SJSA1 (cell line): Measurements from ENCODE around the gene IMMP2L. TPM values are rescaled to one million over a fixed set of nuclear protein-coding genes. Genes with fewer than 3 reads are reported as not detected.

ENCODE experiments used
- DNase-seq, 2 experiments: peaks; one replicate each; pipeline ENCODE4 v3.0.0-alpha.2; 2015 to 2020; ENCODE audit warnings: low spot score in 2 of 2, low read depth in 1 of 2
- H3K27ac ChIP-seq: fragments of 250-450 bp; sonication (Bioruptor Pico); 2 replicates; pipeline ENCODE4 v1.5.1; 2020; ENCODE audit warnings: mild to moderate bottlenecking, moderate library complexity
- H3K27me3 ChIP-seq: fragments of 250-450 bp; sonication (Bioruptor Pico); replicated peaks from 2 replicates; pipeline ENCODE4 v1.5.1; 2020; ENCODE audit warnings: mild to moderate bottlenecking, moderate library complexity
- H3K36me3 ChIP-seq: fragments of 250-450 bp; sonication (Bioruptor Pico); 2 replicates; pipeline ENCODE4 v1.5.1; 2020; ENCODE audit warnings: mild to moderate bottlenecking
- H3K4me1 ChIP-seq: fragments of 250-450 bp; sonication (Bioruptor Pico); replicated peaks from 2 replicates; pipeline ENCODE4 v1.6.1; 2021; ENCODE audit warnings: mild to moderate bottlenecking
- H3K4me3 ChIP-seq: fragments of 250-450 bp; sonication (Bioruptor Pico); 2 replicates; pipeline ENCODE4 v1.5.1; 2020; ENCODE audit warnings: mild to moderate bottlenecking
- H3K9me3 ChIP-seq: fragments of 250-450 bp; sonication (Bioruptor Pico); replicated peaks from 2 replicates; pipeline ENCODE4 v1.5.1; 2020; ENCODE audit warnings: mild to moderate bottlenecking
- total RNA-seq: library from RNA; depleted of rRNA; stranded (reverse); fragments of >200 nt; shearing (Covaris generic); gene quantifications from 2 replicates; pipeline ENCODE4 v1.2.3, GENCODE V29; 2014

Gene IMMP2L
- total RNA-seq, 1 experiment from 2014 or later: 16.2 TPM

DNA sequence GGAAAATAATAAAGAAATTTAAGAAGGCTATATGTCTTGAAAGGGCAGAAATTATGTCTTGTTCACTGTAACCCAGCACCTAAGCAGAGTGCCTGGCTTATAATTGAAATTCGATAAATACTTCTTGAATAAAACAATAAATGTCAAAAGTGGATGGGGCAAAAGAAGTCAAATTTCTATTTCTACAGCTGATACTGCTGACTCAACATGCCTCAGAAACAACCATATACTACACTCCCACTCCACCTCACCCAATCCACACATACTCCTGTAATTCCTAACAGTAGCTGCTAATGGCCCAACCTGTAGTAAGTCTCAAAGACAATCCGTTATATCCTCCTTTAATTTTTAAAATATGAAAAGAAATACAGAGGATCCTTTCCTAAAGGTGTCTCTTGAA lies 519.5 kb downstream of the IMMP2L start:
- Histone ChIP-seq H3K27me3 (no peaks in the 10 kb centered on the region), H3K4me1 (no peaks in the 10 kb centered on the region), H3K9me3 (no peaks in the 10 kb centered on the region), H3K4me3 (no peak overlapping the region), H3K27ac (no peak overlapping the region), H3K36me3 (no peaks in the 10 kb centered on the region)
- DNase-seq: no peak

DNA sequence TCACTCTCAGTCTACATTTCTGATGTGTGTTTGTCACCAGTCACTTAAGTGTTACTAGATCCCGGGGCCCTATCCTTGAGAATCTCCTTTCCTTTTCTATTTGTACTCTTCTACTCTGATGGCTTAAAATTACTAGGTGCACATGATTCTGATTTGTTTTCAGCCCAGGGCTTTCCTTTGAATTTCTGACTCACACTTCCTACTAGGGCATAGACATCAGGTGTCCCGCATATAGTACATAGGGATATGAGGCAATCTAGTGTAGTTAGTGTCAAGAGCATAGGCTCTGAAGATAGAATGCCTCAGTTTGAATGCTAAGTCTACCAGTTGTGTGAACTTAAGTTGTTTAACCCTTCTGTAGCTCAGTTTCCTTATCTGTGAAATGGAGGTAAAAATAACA lies 520.7 kb downstream of the IMMP2L start:
- H3K27ac ChIP-seq: no peak overlapping the region
- no peak overlapping the region for H3K4me3 ChIP-seq
- H3K36me3 ChIP-seq: no peaks in the 10 kb centered on the region
- H3K9me3 ChIP-seq: no peaks in the 10 kb centered on the region
- no peaks in the 10 kb centered on the region for H3K4me1 ChIP-seq
- no peaks in the 10 kb centered on the region for H3K27me3 ChIP-seq
- DNase-seq: no peak

DNA sequence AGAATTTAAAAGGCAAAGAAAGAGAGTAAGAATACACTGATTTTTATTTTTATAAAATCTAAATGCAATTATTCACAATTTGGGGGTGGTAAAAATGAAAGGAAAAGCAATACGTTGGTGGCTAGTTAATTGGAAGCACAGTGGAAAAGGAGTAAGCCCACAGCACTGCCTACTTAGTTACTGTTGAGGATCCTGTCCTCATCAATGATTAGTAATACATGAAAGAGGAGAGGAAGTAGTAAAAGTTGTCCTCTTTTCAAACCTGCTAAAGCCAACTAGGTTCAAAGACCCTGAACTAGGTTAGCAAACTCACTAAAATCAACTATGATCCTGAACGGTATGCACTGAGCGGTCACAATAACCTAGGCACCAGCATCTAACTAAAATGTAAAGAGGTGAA lies 524.1 kb downstream of the IMMP2L start:
- no peak for DNase-seq
- Histone ChIP-seq H3K36me3 (no peaks in the 10 kb centered on the region), H3K9me3 (no peaks in the 10 kb centered on the region), H3K27ac (no peak overlapping the region), H3K4me3 (no peak overlapping the region), H3K27me3 (no peaks in the 10 kb centered on the region), H3K4me1 (no peaks in the 10 kb centered on the region)

DNA sequence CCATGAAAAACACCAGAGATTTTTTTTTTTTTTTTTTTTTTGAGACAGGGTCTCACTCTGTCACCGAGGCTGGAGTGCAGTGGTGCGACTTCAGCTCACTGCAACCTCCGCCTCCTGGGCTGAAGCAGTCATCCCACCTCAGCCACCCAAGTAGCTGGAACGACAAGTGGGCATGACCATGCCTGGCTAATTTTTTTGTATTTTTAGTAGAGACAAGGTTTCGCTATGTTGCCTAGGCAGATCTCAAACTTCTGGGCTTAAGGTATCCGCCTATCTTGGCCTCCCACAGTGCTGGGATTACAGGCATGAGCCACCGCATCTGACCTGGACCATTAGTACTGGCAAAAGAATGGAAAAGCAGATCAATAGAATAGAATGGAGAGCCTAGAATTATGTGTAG lies 530.4 kb downstream of the IMMP2L start:
- H3K27me3 ChIP-seq: no peaks in the 10 kb centered on the region
- H3K4me1 ChIP-seq: no peaks in the 10 kb centered on the region
- no peak overlapping the region for H3K4me3 ChIP-seq
- H3K9me3 ChIP-seq: no peaks in the 10 kb centered on the region
- no peak for DNase-seq
- no peak overlapping the region for H3K27ac ChIP-seq
- no peaks in the 10 kb centered on the region for H3K36me3 ChIP-seq

DNA sequence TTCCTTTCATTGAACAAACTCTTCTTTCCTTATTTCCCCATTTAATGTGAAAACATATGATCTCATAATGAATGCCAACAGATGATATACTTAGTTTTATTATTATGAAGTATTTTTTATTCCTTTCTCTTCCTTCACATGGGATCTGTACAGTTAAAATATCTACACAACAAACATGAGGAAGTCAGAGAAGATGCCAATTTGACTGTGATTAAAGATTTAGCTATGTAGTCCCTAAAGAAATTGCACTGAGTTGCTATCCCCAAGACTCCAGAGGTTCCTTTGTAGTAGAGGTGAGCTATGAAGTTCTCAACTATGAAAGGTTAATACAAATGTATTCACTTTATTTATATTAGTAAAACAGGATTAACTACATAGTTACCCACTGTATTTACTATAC lies 532.0 kb downstream of the IMMP2L start:
- no peaks in the 10 kb centered on the region for H3K36me3 ChIP-seq
- no peak overlapping the region for H3K27ac ChIP-seq
- no peak for DNase-seq
- no peaks in the 10 kb centered on the region for H3K9me3 ChIP-seq
- no peak overlapping the region for H3K4me3 ChIP-seq
- no peaks in the 10 kb centered on the region for H3K4me1 ChIP-seq
- no peaks in the 10 kb centered on the region for H3K27me3 ChIP-seq

DNA sequence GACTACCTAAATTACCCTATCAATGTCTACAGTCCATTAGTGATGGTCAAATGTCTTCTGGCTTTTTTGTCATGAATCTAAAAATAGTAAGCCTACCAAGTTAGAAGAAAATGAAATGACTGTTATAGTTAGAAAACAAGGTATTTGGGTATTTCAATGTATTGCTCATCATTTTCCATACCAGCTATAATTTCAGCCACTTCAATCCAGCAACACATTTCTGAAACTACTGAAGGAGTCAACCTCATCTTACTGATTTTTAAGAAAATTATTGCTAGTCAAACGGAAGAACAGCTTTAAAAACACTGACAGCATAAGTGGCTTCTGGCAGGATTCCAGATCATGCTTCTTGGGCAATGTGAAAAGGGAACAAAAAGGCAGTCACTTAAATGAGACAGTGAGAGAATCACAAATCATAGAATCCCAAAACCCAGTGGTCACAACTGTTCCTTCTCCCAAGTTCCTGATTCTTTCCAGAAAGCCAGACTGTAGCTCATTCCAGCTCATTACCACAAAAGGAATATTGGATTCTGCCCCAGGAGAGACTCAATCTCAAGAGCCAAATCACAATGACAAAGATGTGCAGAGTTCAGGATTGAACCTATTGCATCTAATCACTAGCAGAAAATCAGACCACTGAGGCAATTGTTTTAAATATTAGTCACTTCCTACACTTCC lies 532.6 kb downstream of the IMMP2L start:
- no peaks in the 10 kb centered on the region for H3K36me3 ChIP-seq
- no peak overlapping the region for H3K4me3 ChIP-seq
- no peaks in the 10 kb centered on the region for H3K4me1 ChIP-seq
- no peaks in the 10 kb centered on the region for H3K27me3 ChIP-seq
- DNase-seq: no peak
- no peak overlapping the region for H3K27ac ChIP-seq
- no peaks in the 10 kb centered on the region for H3K9me3 ChIP-seq

DNA sequence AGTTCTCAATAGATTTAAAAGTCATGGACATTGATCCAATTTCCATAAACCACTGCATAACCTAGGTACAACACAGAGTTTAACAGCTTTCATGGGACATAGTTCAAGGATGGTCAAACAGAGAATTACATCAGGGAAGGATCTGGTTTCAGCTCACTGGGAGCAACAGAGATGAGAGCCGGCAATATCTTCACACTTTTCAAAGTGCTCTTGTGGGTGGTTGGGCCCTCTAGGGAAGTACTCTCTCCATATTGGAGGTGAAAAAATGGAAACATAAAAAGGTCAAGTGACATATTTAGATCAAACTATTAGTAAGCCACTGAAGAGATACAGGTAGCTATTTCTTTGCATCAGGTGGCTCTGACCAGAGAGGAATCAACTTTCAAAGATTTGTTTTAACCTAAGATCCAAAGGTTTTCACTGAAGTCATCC lies 533.1 kb downstream of the IMMP2L start:
- Histone ChIP-seq H3K4me3 (no peak overlapping the region), H3K9me3 (no peaks in the 10 kb centered on the region), H3K27ac (no peak overlapping the region), H3K27me3 (no peaks in the 10 kb centered on the region), H3K4me1 (no peaks in the 10 kb centered on the region), H3K36me3 (no peaks in the 10 kb centered on the region)
- no peak for DNase-seq

DNA sequence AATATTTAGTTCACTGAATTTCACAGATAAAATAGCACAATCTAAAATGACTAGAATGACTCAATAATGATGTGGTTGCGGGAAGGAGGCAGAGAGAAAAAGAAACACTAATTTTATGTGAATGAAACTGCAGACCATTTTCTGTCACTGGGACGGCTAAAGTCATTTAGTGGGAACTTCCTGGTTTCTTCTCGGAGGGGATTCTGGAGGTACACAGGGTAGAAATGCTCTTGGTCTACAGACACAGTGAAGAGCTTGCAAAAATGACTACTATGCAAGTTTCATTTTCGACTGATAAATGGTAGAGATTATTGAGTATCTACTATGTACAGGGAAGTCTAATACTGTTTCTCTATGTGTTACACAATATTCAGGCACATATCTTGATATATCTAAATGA lies 534.9 kb downstream of the IMMP2L start:
- Histone ChIP-seq H3K4me3 (no peak overlapping the region), H3K4me1 (no peaks in the 10 kb centered on the region), H3K27me3 (no peaks in the 10 kb centered on the region), H3K36me3 (no peaks in the 10 kb centered on the region), H3K27ac (no peak overlapping the region), H3K9me3 (no peaks in the 10 kb centered on the region)
- no peak for DNase-seq

DNA sequence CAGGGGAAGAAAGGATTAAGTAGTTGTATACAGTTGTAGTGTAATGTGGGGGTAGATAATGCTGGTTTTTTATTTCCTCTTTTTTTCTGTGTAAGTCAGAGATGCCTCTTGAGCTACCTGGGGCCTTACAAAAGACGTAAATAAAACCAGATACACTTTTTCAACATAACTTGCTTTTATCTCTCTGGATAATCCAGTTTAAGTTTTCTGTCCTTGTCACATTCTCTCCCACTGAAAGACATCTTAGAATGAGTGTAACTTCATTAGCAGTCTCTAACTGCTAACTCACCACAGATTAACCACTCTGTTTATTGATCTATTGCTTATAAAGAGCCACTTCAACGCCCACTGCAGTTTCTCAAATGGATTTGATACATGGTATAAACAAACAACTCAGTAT lies 535.5 kb downstream of the IMMP2L start:
- Histone ChIP-seq H3K9me3 (no peaks in the 10 kb centered on the region), H3K4me3 (no peak overlapping the region), H3K36me3 (no peaks in the 10 kb centered on the region), H3K27ac (no peak overlapping the region), H3K4me1 (no peaks in the 10 kb centered on the region), H3K27me3 (no peaks in the 10 kb centered on the region)
- no peak for DNase-seq

DNA sequence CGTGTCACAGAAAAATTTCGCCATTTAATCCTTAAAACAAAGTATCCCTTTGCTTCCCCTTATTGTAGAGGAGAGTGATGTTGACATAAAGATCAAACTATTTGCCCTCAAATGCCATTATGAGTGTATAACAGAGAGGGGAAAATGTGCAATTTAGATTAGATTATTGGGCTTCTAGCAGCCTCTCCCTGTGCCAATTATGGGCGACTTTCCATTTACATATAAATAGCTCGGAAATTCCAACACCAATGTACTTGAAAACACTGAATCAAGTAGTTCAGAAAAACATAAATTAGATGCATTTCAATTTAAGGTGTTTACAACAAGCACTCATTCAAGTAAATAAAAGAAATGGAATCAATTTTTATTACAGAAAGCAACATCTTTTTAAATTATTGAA lies 535.9 kb downstream of the IMMP2L start:
- no peak for DNase-seq
- Histone ChIP-seq H3K4me1 (no peaks in the 10 kb centered on the region), H3K4me3 (no peak overlapping the region), H3K27me3 (no peaks in the 10 kb centered on the region), H3K36me3 (no peaks in the 10 kb centered on the region), H3K9me3 (no peaks in the 10 kb centered on the region), H3K27ac (no peak overlapping the region)

DNA sequence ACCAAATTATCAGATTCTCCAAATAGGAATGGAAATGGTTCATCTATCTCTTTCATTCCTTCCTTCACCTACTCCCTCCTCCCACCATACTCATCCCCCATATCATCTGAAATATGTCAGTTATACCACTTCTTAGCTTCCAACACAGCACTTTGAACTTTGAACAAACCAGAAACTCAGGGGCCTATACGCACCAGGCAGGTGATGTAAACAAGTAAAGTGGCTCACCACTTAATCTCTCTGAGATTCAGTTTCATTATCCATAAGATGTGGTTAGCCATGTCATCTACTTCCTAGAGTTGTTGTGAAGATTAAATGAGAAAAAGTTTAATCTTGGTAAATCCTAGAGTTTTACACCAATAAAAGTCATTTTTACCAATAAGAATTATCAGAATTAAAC lies 537.3 kb downstream of the IMMP2L start:
- no peaks in the 10 kb centered on the region for H3K4me1 ChIP-seq
- H3K4me3 ChIP-seq: no peak overlapping the region
- no peaks in the 10 kb centered on the region for H3K36me3 ChIP-seq
- no peak for DNase-seq
- no peaks in the 10 kb centered on the region for H3K9me3 ChIP-seq
- H3K27me3 ChIP-seq: no peaks in the 10 kb centered on the region
- no peak overlapping the region for H3K27ac ChIP-seq

DNA sequence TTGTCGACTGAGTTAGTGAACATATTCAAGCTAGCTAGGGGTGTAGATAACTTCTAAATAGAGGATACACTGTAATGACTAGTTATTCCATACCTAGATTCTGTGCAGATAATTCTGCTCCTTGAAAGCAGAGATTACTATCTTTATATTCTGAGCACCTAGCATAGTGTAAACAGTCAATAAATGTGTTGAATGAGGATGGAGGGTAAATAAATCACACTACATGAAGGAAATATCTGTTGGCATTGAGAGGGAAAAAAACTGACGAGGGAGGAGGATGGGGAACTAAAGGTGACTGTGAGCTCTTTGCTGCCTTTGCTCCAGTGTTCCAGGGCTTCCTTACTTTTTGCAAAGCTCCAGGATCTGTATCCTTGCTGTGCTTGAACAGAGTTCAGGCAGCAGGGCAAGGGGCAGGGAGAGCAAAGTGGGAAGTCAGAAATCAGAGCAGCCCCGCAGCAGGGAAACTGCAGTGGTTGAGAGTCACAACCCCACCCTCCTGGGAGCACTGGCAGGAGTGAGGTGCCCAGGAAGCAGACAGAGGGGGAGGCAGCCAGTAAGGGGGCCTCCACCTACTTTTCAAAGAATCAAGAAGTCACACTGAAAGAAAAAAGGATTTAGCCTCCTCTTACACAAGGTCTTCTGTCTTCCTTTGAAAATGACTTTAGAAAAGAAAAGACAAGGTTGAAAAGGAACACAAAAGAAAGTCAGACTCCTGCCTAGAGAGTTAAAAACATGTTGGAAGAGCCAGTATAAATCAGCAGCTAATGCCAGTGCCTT lies 543.1 kb downstream of the IMMP2L start:
- H3K27me3 ChIP-seq: no peaks in the 10 kb centered on the region
- no peak overlapping the region for H3K4me3 ChIP-seq
- no peaks in the 10 kb centered on the region for H3K9me3 ChIP-seq
- DNase-seq: no peak
- no peaks in the 10 kb centered on the region for H3K36me3 ChIP-seq
- H3K4me1 ChIP-seq: no peaks in the 10 kb centered on the region
- no peak overlapping the region for H3K27ac ChIP-seq

DNA sequence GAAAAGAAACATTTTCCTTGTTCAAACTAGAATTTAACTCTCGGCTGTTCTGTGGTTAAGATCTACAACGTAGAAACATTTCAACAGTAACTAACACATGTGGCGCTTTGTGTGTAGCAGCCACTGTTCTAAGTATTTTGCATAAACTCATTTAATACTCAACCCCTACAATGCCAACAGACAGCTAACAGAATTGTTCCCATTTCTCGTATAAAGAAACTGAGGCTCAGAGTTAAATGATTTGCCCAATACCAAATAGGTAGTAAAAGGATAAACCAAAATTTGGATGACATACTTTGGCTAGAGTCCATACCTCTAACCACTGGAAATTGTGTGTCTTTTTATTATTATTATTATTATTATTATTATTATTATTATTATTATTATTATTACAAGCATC lies 543.8 kb downstream of the IMMP2L start:
- no peaks in the 10 kb centered on the region for H3K36me3 ChIP-seq
- no peaks in the 10 kb centered on the region for H3K9me3 ChIP-seq
- H3K4me3 ChIP-seq: no peak overlapping the region
- no peaks in the 10 kb centered on the region for H3K27me3 ChIP-seq
- no peak for DNase-seq
- H3K27ac ChIP-seq: no peak overlapping the region
- no peaks in the 10 kb centered on the region for H3K4me1 ChIP-seq

DNA sequence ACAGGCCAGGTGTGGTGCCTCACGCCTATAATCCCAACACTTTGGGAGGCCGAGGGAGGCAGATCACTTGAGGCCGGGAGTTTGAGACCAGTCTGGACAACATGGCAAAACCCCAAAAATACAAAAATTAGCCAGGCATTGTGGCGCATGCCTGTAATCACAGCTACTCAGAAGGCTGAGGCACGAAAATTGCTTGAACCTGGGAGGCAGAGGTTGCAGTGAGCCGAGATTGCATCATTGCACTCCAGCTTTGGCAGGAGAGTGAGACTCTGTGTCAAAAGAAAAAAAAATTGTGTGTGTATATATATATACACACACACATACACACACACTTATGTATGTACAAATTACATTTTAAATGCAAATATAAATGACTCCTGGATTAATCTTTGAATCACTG lies 548.2 kb downstream of the IMMP2L start:
- no peaks in the 10 kb centered on the region for H3K36me3 ChIP-seq
- H3K27me3 ChIP-seq: no peaks in the 10 kb centered on the region
- H3K9me3 ChIP-seq: no peaks in the 10 kb centered on the region
- H3K27ac ChIP-seq: no peak overlapping the region
- no peak overlapping the region for H3K4me3 ChIP-seq
- H3K4me1 ChIP-seq: no peaks in the 10 kb centered on the region
- DNase-seq: no peak
